ENCODE measurements around the gene ENOSF1. TPM values are rescaled to one million over a fixed set of nuclear protein-coding genes. Genes with fewer than 3 reads are reported as not detected.

The ENOSF1 gene
- total RNA-seq, 4 donors from 2014 or later, result 31.7 to 104 (median 45.2) TPM

- ATAC-seq (ENCODE audit: low FRiP score), result no peak
- no peak for DNase-seq (ENCODE audit: low spot score)
- no peak for TF ChIP-seq CTCF (IDR thresholded peaks at IDR 0.05)
Observed at GRCh38 chr18:679516-679915, 32.9 kb downstream of the ENOSF1 start.

DNA sequence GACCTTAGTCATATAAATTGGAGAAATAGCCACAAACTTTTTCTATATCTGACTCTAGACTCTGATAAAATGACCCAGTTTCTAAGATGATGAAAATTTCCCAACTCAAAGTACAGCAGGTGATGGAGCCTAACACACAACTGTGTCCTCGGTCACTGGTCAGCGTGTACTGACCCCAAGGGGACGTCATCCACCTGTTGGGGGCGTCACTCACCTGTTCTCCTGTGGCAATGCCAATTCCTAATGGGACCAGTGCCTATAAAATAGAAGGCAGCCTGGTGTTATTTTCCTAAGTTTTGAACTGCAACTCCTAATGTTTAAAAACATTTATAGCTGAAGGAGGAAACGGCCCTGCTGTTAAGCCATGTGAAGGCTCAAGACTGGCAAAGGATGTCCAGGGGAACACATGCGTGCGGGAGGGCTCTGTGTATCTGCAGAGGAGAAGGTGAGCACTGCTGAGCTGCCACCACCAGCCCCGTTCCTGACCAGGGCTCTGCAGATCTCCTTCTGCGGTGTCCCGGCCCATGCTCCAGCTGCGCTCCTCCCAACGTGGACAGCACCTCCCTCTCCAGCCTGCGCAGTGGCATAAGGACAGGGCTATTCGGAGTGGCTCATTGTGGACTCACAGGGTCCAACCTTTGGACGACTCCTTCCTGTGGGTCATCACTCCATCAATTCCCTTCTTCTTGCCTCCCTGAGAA lies 33.8 kb downstream of the ENOSF1 start:
- no peak for DNase-seq (ENCODE audit: low spot score)
- no peak for TF ChIP-seq CTCF (IDR thresholded peaks at IDR 0.05)
- no peak for ATAC-seq (ENCODE audit: low FRiP score)

- ATAC-seq (ENCODE audit: low FRiP score) (no peak), DNase-seq (ENCODE audit: low spot score) (no peak)
- TF ChIP-seq CTCF (IDR thresholded peaks at IDR 0.05), result no peak
Observed at GRCh38 chr18:677951-678381, 34.5 kb downstream of the ENOSF1 start.

- ATAC-seq (ENCODE audit: low FRiP score), result no peak
- TF ChIP-seq CTCF (IDR thresholded peaks at IDR 0.05), result no peak
- no peak for DNase-seq (ENCODE audit: low spot score)
Observed at GRCh38 chr18:677145-677544, 35.3 kb downstream of the ENOSF1 start.

DNA sequence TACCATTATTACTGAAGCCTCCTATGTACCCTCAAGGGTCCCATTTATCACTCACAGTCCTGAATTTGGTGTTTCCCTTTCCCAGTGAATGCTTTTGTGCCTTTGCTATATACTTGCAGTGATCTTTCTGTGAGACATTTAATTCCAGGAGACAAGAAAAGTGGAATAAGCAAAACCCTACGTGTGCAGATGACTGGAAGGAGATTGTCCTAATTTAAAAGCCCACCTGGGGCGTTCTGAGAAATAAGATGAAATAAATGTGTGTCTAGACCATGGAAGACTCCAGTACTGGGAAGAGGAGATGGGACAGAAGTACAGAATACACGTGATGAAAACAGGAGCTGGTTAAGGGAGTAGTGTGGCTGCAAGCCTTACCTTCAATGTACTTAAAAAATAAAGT lies 35.7 kb downstream of the ENOSF1 start:
- TF ChIP-seq CTCF (IDR thresholded peaks at IDR 0.05), result no peak
- ATAC-seq (ENCODE audit: low FRiP score) (no peak), DNase-seq (ENCODE audit: low spot score) (no peak)

DNA sequence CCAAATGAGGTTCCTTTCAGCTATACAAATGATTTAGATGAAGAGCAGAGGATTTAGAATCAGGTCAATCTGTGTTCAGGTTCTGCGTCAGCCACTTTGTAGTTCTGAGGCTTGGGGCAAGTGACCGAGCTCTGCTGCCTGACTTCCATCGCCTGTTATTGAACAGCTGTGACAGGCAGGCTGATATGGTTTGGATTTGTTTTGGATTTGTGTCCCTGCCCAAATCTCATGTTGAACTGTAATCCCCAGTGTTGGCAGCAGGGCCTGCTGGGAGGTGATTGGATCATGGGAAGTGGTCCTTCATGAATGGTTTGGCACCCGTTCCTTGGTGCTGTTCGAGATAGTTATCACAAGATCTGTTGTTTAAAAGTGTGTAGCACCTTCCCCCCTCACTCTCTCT lies 36.4 kb downstream of the ENOSF1 start:
- DNase-seq (ENCODE audit: low spot score) (no peak), ATAC-seq (ENCODE audit: low FRiP score) (no peak)
- TF ChIP-seq CTCF (IDR thresholded peaks at IDR 0.05), result no peak

DNA sequence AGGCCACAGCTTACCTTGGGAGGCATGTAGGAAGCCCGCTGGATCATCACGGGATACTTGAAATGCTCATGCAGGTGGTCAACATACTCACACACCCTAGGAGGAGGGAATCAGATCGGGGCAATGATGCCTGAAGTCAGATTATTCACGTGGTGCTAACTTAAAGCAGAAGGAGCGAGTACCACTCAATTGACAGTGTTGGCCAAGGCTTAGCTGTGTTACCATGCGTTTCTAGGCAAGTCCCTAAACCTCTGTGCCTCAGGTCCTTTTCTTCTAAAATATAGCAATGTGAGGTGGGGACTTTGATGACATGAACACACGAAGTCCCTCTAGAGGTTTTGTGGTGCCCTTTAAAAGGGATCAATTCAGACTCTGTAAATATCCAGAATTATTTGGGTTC lies 37.1 kb downstream of the ENOSF1 start:
- TF ChIP-seq CTCF (IDR thresholded peaks at IDR 0.05), result no peak
- DNase-seq (ENCODE audit: low spot score), result no peak
- no peak for ATAC-seq (ENCODE audit: low FRiP score)
